Tibial artery (tissue), 4 donors: Measurements from ENCODE around the gene GFI1B.

Experiments
- DNase-seq, 2 donors: peaks; one replicate each; pipeline ENCODE4 v3.0.0-alpha.2; 2019
- H3K27ac ChIP-seq, 2 donors: fragments of 200-600 bp; sonication (generic) in 1 of 2; 1 replicate in 1 of 2; 2 replicates in 1 of 2; pipeline ENCODE4 v1.5.1; 2018 to 2019; ENCODE audit warnings: mild to moderate bottlenecking in 1 of 2
- H3K27me3 ChIP-seq, 2 donors: fragments of 200-600 bp; sonication (generic) in 1 of 2; one replicate each; pipeline versions ENCODE4 v1.5.1 to v1.6.0; 2016 to 2019
- H3K36me3 ChIP-seq, 3 donors: fragments of 200-600 bp; sonication (generic) in 2 of 3; one replicate each; pipeline ENCODE4 v1.5.1; 2016 to 2019; ENCODE audit warnings: mild to moderate bottlenecking in 2 of 3
- H3K4me1 ChIP-seq, 4 donors: fragments of 200-600 bp; sonication (generic) in 2 of 4; 1 replicate in 3 of 4; 2 replicates in 1 of 4; pipeline ENCODE4 v1.5.1; 2016 to 2019
- H3K4me3 ChIP-seq, 2 donors: fragments of 200-600 bp; sonication (generic) in 1 of 2; 1 replicate in 1 of 2; 2 replicates in 1 of 2; pipeline ENCODE4 v1.5.1; 2018 to 2019; ENCODE audit warnings: mild to moderate bottlenecking in 2 of 2
- H3K9me3 ChIP-seq, 3 donors: fragments of 200-600 bp; sonication (generic) in 1 of 3; one replicate each; pipeline ENCODE4 v1.5.1; 2016 to 2019
- intact Hi-C: fragments of 100-400 bp; cut with DNase I; formaldehyde crosslinking; loops from one replicate; pipeline ENCODE4 v1.15.0; 2023; ENCODE audit warnings: low total_unique reads
- TF ChIP-seq, protein P1 (sequence below), 2 experiments: fragments of 200-600 bp in 1 of 2; fragments of 450-650 bp in 1 of 2; IDR thresholded peaks; one replicate each; pipeline ENCODE4 v1.5.1; 2017 to 2019; ENCODE audit warnings: antibody characterized with exemption in 2 of 2, mild to moderate bottlenecking in 1 of 2, moderate library complexity in 1 of 2

Gene GFI1B

DNA sequence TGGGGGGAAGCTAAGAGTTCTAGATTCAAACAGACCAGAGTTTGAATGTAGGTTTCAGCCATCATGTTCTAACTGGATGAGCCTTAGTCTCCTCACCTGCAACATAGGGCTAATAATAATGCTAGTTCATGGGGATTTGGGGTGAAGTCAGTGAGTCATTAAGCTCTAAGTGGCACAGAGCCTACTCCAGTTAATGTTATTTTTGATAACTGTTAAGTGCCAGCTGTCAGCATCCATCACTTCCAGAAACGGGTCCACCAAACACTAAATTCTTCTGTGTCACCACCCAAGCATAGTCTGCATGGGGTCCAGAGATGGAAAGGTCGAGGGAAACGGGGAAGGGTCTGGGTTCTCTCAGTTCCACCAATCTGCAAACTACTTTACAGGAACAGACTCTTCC is 32.3 kb upstream of the GFI1B start:
- Histone ChIP-seq H3K4me3 (no peak overlapping the region), H3K27me3 (no peaks in the 10 kb centered on the region), H3K36me3 (no peaks in the 10 kb centered on the region), H3K4me1 (peaks cover 0 to 22% (median 18%) of the 10 kb centered on the region in 4 donors), H3K9me3 (no peaks in the 10 kb centered on the region), H3K27ac (no peak overlapping the region)
- no peak for DNase-seq
- TF ChIP-seq, protein P1, sequence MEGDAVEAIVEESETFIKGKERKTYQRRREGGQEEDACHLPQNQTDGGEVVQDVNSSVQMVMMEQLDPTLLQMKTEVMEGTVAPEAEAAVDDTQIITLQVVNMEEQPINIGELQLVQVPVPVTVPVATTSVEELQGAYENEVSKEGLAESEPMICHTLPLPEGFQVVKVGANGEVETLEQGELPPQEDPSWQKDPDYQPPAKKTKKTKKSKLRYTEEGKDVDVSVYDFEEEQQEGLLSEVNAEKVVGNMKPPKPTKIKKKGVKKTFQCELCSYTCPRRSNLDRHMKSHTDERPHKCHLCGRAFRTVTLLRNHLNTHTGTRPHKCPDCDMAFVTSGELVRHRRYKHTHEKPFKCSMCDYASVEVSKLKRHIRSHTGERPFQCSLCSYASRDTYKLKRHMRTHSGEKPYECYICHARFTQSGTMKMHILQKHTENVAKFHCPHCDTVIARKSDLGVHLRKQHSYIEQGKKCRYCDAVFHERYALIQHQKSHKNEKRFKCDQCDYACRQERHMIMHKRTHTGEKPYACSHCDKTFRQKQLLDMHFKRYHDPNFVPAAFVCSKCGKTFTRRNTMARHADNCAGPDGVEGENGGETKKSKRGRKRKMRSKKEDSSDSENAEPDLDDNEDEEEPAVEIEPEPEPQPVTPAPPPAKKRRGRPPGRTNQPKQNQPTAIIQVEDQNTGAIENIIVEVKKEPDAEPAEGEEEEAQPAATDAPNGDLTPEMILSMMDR (IDR thresholded peaks at IDR 0.05): no peak
- intact Hi-C loops: loop anchor here (10.0 kb wide), 1 partner anchor 71 kb away; the partner anchor contains the start of genes AK8 and SPACA9

DNA sequence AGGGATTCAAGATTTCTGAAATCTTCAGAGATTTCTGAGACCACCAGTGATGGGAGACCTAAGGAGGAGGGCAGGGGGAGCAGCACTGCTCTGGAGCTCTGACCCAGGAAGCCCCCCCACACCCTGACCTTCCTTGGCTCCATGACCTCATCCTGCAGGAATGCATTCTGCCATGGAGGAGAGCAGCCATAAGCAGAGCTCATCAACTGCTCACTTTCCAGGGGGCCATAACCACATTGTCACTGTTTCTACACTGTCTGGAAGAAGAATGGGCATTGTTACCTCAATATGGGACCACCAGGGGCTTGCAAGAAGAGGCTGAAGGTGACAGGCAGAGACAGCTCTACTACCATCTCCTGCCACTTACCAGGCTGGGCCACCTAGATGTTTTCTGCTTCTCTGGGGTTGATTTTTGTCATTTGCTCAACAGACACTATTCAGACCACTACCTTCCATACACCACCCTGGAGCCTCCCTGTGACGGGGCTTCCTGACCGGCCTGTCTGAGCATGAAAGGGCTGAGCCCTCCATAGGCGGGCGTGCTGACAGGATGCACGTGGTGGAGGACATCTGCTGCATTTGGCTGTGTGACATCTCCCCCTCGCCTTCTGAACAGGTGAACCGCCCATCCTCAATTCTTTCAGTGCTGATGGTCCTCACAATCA is 31.7 kb upstream of the GFI1B start:
- DNase-seq: no peak
- no peaks in the 10 kb centered on the region for H3K27me3 ChIP-seq
- TF ChIP-seq, protein P1 (IDR thresholded peaks at IDR 0.05): no peak
- H3K4me1 ChIP-seq: peaks cover 0 to 22% (median 18%) of the 10 kb centered on the region in 4 donors
- H3K36me3 ChIP-seq: no peaks in the 10 kb centered on the region
- no peaks in the 10 kb centered on the region for H3K9me3 ChIP-seq
- no peak overlapping the region for H3K4me3 ChIP-seq
- no peak overlapping the region for H3K27ac ChIP-seq
- intact Hi-C loops: loop anchor here (10.0 kb wide), 1 partner anchor 72 kb away; the partner anchor contains the start of genes AK8 and SPACA9

DNA sequence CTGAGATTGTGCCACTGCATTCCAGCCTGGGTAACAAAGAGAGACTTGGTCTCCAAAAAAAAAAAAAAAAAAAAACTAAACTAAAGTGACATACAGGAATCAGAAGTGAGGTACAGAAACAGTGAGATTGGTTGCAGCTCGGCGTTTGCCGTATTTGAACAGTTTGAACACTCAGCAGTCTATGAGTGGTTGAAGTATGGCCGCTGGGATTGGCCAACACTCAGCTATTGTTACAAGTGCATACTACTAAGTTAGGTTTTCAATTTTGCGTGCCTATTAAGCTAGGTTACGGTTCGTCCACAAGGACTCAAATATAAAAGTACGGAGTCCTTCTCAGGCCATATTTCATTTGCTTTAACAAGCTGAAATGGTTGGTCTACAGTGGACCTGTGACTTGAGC is 30.7 kb upstream of the GFI1B start:
- intact Hi-C loops: loop anchor here (10.0 kb wide), 1 partner anchor 73 kb away; the partner anchor contains the start of genes AK8 and SPACA9
- TF ChIP-seq, protein P1 (IDR thresholded peaks at IDR 0.05): no peak
- H3K36me3 ChIP-seq: no peaks in the 10 kb centered on the region
- no peaks in the 10 kb centered on the region for H3K9me3 ChIP-seq
- DNase-seq: no peak
- no peaks in the 10 kb centered on the region for H3K27me3 ChIP-seq
- H3K4me1 ChIP-seq: peaks cover 0 to 20% (median 14%) of the 10 kb centered on the region in 4 donors
- H3K4me3 ChIP-seq: no peak overlapping the region
- no peak overlapping the region for H3K27ac ChIP-seq

DNA sequence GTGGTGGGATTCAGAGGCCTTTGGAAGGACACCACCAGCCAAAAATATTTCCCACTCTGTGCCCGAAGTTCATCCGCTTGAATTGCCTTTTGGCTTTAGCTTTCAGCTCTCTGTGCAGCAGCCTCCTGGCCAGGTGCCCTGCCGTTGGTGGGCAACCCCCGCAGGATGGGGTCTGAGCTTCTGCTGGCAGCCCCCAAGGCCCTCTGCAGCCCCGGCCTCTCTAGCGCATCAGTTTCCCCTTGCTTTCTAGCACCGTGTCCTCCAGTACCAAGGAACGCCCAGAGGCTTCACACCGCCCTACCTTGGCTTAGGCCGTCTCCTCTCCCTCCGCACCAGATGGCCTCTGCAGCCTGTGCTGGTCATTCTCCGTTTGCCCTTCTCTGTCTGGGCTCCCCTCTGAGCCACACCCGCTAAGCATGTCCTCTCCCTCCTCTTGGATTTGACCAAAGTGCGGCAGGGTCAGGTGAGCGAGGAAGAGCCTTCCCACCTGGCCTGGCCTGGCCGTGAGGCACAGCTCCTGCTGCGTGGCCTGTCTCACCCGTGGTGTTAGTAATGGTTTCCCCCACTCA is 29.9 kb upstream of the GFI1B start:
- no peak overlapping the region for H3K4me3 ChIP-seq
- H3K9me3 ChIP-seq: no peaks in the 10 kb centered on the region
- no peak overlapping the region for H3K27ac ChIP-seq
- DNase-seq: no peak
- H3K36me3 ChIP-seq: no peaks in the 10 kb centered on the region
- intact Hi-C loops: loop anchor here (10.0 kb wide), 1 partner anchor 74 kb away; the partner anchor contains the start of genes AK8 and SPACA9
- peaks cover 0 to 12% (median 6%) of the 10 kb centered on the region in 4 donors for H3K4me1 ChIP-seq
- H3K27me3 ChIP-seq: no peaks in the 10 kb centered on the region
- TF ChIP-seq, protein P1 (IDR thresholded peaks at IDR 0.05): no peak

DNA sequence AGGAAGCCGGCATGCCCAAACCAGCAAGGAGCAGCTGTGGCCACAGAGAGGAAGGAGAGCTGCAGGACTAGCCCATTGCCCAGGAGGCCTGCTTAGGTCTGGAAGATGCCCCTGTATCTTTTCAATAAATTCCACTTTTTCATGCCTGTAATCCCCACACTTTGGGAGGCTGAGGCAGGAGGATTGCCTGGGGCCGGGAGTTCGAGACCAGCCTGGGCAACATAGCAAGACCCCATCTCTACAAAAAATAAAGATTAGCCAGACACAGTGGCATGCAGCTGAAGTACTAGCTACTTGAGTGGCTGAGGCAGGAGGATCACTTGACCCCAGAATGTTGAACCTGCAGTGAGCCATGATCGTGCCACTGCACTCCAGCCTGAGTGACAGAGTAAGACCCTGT is 28.8 kb upstream of the GFI1B start:
- Histone ChIP-seq H3K27ac (no peak overlapping the region), H3K4me3 (no peak overlapping the region), H3K27me3 (no peaks in the 10 kb centered on the region), H3K4me1 (peaks cover 0 to 6% (median 3%) of the 10 kb centered on the region in 4 donors), H3K36me3 (no peaks in the 10 kb centered on the region), H3K9me3 (peaks cover 0 to 6% (median 4%) of the 10 kb centered on the region in 3 donors)
- intact Hi-C loops: loop anchor here (10.0 kb wide), 1 partner anchor 75 kb away; the partner anchor contains the start of genes AK8 and SPACA9
- DNase-seq: no peak
- TF ChIP-seq, protein P1 (IDR thresholded peaks at IDR 0.05): no peak
